OCI-M2 (cell line): ENCODE measurements around the gene APLN.

ENCODE experiments used
- DNase-seq: peaks from one replicate; lab custom pipeline; 2025; ENCODE audit not compliant: unreplicated experiment; lab: John Stamatoyannopoulos, UW

APLN gene

DNA sequence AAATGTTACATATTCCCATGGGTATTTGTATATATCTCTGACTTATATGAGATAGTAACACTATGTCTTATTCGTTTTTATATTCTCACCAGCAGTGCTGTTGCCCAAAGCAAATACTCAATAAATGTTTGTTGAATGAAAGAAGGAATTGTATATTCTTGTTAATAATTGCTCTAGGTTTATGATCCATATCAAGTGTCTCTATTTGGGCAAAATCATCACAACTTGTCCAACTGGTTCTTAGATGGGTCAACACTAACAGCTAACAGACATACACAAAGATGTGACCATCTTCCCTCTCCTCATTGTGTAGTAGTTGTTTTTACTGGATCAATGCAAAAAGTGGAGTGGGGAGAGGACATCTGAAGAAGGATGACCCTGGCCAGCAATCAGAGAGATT is 6.6 kb upstream of the APLN start:
- DNase-seq = no peak

DNA sequence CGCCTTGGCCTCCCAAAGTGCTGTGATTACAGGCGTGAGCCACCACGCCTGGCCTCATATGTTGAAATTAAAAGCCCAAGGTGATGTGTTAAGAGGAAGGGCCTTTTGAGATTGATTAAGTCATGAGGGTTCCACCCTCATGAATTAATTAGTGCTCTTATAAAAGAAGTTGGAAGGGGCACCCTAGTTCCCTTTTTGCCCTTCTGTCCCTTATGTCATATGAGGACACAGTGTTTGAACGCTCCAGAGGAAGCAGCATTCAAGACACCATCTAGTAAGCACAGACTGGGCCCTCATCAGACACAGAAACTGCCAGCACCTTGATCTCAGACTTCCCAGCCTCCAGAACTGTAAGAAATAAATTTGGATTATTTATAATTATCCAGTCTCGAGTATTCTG is 5.1 kb upstream of the APLN start:
- DNase-seq = no peak

DNA sequence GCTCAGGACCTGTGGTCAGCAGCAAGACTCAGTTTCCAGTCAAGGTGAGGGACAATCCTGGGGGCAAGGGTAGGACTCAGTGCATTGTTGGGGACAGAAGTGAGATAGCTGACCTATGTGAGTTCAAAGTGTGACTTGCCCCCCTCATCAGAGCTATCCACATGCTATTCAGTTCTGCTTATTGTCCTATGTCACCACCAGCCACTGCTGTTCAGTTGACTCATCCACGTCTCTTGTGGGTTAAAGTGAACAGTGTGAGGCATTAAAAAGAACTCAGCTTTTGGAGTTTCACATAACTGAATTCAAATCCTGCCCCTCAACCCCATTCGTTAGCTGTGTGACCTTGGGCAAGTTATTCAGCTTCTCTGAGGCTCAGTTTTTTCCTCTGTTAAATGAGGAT is 4.4 kb upstream of the APLN start:
- no peak for DNase-seq

DNA sequence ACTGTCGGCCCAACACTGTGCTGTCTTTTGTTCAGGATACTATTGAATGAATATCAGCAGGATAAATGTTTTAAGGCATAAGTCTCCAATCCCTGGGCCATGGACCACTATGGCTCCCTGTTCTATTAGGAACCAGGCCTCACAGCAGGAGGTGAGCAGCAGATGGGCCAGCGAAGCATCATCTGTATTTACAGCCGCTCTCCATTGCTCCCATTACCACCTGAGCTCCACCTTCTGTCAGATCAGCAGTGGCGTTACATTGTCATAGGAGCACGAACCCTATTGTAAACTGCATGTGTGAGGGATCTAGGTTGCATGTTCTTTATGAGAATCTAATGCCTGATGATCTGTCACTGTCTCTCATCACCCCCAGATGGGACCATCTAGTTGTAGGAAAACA is 3.7 kb upstream of the APLN start:
- no peak for DNase-seq

DNA sequence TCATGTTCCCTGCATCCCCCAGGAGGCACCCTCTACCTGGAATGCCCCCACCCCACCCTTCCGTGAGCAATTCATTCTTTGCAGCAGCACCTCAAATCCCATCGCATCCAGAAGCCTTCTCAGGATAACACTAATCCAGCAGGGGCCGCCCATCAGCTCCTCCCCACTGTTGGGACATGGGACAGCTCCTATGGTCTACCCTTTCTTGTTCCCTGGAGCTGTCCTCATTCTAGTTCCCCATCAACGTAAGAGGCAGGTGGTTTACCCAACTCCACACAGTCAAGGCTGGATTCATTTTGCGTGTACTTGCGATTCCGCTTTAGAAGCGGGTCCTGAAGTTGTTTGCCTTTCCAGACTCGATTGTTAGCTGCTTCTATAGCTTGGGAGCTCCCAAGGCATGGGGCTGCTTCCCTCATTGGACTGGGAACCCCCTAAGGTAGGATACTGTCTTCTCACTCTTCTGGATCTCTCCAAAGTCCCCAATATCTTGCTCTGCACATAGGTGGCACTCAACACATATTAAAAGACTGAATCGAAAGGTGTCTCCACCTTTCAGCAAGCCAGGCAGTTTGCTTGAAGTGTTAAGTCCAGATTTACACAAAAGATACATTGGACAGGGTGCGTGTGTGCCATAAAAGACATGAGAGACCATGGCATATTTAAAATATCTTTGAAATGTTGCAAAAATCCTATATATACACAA is 942 bp upstream of the APLN start:
- no peak for DNase-seq

DNA sequence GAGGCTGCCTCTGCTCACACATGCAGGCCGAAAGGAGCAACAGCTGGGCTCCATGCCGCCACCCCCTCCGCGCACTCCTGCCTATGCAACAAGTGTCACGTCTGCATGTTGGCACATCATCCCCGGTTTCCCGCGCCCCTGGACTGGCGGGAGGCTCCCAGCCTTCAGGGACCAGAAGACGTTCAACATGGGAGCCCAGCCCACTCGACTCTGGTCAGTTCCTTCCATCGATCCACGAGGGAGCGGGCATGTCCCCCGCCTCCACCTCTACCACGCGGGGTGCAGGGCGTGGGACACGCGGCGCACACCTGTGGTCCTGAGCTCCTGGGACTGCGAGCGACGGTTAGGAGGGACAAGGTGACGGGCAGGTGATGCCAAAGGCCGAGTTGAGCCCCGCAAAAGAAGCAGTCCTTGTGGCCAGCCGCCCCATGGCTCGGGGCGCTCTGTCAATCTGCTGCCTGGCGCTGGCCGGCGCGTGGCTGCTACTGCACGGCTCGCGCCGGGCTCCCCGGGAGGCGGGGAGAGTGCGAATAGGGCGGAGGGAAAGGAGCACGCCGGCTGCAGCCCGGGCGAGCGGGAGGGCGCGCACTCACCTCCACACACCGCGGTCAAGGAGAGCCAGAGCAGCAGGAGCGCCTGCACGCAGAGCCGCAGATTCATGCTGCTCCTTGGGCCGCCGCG is 645 bp downstream of the APLN start:
- DNase-seq = no peak

DNA sequence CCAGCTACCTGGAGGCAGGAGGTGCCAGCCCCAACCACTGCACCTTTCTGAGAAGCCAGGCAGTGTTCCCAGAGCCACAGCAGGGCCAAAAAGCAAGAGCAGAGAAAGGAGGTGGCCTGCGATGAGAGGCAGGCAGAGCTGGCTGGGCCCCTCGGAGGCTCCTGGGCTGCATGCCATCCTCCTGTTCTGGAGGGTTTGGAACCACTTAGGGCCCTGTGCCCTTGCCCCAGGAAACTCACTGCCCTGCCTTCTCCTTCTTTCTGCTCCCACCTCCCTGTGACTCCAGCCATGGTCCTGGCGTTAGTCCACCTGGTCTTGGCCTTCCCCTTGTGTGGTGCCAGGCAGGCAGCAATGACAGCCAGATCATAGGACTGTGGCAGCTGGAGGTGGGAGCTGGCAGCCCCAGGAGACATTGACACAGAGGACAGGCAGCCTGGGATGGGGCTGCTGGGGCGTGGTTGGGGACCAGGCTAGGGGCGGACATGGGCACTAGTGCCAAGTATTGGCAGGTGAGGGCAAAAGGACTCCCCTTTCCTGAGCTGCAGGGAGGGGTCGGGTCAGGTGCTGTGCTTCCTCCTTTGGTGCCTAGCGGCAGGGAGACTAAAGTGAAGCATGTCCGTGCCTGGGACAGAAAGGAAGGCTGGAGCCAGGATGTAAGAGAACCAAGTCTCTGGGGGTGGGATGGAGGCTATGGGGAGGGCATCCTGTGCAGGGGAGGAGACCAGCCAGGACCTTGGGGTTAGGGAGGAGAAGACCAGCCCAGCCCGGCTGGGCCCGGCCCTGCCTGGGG is 1.4 kb downstream of the APLN start:
- DNase-seq = no peak

DNA sequence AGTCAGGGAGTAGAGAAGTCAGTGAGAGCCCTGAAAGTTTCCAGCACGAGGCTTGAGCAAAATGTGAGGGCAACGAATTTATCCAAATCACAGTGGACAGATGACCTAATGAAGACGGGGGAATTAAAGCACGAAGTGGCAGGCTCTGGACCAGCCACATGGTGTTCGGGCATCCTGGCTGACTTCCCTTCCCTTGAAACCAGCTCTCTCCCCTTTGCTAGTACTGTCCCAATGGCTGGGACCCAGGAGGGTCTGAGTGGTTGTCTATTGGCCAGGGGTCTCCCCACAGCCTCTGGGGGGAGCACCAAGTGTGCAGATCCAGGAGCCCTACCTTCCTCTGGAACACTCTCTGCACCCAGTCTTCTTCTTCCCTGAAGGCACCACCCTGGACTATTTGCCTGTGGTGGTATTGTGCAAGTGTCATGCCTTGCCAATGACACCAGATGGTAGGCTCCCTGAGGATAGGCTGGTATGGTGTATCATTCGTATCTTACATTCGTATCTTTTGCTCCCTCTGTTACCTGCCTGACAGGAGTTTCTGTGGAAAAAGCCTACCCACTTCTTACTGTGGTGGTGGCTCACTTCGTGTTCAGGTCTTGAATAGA is 2.1 kb downstream of the APLN start:
- no peak for DNase-seq

DNA sequence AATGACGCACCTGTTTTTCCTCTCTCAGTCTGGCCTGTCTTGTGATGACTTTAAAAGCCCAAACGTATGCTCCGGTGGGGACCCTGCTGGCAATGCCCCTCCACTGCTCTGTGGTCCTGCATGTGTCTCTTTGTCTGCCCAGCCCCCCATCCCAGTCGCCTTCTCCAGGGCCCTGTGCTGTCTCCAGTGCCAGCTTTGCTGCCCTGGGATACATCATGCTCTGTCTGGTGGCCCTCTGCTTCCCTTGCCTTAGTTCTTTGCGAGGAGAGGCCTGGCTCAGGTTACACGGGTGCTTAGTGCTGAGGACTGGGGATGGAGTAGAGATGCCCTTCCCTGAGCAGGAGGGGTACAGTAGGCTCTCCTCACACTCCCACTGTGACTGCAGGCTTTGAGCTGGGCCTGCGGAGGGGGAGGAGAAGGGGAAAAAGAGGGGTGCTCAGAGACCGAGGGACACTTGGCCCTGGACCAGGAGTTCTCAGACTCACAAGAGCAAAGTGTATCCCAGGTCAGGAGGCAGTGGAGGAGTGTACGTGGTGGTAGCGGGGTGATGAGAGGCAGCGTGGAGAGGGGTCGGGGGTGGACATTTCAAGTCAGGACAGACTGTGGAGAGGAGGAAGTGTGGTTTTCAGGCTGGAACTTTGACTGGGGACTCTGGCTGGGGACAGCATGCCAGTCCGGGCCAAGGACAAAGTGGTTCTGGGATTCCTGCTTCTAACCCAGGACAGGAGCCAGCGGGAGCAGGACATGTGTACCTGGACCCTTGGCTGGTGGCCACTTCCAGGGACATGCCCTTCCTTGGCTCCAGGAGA is 2.8 kb downstream of the APLN start:
- no peak for DNase-seq

DNA sequence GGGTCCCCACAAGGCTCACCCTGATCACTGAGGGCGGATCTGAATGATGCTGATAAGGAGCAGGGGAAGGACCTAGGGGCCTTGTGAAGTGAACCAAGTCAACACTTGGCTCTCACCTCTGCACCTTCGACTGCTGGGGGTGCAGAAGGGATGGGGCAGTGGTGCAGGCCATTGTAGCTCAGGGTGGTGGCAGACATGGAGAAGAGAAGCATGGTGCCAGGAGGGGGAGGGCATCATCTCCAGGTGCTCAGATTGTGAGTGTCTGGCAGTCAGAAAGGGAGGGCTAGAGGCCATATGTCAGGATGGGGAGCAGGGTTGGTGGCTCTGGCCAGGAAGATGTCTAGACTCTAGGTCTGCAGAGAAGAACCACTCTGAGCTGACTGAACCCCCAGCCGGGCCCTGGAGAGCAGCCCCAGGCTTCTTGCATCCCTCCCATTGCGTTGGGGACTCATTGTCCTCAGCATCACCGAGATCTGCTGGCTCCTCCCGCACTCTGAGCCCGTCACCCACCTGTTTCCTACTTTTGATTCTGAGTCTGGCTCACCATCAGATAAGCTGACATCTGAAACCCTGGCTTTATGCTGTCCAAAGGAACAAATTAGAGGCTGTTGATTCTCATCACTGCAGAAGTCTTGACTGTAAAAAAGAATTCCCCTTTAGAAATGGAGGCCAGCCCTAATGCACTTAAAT is 3.8 kb downstream of the APLN start:
- DNase-seq = no peak

DNA sequence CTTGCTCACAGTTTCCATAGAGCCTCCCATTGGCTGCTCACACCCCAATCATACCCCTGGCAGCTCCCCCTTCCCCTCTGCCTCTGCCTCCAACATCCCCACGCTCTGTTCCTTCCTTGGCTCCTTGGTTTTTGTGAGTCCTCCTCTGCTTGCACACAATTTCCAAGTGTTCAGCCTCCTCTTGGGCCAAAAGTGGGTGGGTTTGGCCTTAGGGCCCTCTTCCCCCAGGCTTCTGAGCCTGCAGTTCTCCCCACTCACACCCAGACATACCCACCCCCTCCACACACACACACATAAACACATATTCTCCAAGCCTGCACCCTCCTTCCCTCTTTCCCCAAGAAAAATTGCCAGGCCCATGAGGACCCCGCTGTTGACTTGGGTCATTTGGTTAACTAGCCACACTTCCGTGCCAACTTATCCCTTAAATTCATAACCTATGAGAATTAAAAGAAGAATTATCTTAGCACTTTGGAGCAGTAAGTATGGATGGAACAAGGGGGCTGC is 4.5 kb downstream of the APLN start:
- DNase-seq = no peak

DNA sequence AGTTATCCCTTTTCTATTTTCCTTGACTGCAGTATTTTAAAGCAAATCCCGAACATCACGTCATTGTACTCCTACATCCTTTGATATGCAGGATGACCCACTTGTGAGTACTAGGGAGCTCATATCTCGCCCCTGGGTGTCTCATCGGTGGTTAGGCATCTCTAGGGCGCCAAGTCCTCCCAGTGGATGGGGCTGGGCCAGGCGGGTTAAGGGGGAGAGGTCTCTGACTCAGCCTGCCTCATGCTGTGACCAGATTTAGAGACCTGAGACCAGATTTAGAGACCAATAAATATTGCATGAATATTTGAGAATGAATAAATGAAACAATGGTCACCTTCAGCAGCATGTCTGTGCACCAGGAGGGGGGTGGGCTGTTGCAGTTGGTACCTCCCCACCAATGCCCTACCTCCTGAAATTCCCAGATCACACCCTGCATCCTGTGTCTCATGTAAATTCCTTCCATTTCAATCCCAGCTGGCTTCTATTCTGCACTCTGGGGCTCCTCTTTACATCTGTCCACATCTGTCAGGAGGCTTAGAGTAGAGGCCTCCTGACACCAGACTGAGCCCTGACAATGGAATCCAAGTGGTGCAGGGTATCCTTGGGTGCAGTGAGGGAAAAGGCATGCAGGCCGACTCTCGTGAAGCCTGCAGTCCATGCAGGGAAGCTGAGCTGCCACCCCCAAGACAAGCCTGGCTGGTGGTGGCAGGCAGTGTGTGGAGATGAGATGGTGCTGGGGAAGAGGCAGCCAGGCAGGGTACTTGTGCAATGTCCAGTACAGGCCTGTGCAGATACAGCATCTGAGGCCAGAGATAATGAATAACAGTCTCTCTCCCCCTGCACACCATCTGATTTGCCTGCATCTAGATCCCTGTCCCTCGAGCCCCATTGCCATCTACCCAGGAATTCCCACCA is 5.2 kb downstream of the APLN start:
- DNase-seq = no peak

DNA sequence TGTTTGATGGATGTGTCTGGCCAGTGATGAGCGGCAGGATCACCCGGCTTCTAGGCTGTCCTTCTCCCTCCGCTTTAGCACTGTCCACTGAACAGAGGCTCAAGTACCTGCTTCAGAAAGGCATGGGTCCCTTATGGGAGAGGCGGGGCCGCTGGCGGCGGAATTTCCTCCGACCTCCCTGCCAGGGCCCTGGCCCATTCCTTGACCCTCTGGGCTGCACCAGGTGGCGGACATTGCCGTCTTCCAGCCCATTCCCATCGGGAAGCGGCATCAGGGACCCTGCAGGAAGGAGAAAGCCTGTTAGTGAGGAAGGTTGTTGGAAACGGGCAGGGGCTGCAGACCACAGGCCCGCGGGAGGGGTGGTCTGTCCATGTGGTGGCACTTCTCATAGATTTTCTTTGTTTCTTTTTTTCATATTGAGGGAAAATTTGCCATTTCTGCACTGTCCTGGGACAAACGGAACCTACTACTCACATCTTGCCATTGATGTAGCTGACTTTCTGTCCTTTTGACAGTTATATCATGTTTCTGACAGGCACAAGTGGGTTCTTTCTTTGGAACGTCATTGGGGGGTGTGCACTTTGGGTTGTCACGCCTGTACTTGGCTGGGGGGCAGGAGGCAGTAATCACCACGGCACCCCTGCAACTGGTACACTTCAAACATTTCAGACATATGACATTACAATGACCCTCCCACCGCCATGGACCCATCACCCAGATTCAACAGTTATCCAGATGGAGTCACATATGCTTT is 6.1 kb downstream of the APLN start:
- DNase-seq = no peak

DNA sequence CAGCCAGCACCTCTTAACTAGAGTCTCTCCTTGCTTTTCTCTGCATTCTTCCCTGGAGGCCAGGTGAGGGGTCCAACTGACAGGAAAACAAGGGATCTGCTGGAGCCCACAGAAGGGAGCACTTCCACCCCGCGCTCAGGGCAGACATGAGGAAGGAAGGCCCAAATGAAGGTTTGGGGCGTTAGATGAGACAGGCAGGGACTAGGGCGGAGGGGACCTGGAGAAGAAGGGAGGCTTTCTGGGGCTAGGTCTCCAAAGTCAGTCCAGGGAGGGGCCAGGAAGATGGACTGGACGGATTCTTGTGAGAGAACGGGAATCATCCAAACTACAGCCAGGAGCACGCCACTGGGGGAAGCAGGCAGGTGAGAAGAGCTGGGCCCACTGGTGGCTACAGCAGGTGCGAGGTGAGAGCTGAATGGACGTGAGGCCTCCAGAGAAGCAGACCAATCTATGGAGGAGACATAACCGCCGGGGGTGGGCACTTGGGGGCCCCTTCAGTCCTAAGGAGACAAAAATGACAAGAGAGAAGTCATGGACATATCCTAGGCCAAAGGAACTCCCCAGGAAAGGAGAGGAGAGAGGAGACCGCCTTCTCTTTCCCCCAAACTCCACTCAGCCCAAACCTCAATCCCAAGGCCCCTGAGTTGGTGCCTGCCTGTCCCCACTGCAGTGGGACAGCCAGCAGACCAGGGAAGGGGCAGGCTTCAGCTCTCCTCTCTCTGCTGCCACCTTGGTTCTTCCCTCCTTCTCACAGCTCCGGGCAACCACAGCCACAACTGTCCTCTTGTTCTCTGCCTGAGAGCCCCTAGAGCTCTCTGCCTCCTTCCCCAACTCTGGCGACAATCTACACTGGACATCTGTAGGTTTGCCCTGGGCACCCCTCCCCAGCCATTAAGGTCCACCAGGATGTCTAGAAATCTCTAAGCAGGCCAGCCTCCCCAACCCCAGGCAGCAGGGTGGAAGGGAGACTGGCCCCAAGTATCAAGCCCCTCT is 7.0 kb downstream of the APLN start:
- no peak for DNase-seq

DNA sequence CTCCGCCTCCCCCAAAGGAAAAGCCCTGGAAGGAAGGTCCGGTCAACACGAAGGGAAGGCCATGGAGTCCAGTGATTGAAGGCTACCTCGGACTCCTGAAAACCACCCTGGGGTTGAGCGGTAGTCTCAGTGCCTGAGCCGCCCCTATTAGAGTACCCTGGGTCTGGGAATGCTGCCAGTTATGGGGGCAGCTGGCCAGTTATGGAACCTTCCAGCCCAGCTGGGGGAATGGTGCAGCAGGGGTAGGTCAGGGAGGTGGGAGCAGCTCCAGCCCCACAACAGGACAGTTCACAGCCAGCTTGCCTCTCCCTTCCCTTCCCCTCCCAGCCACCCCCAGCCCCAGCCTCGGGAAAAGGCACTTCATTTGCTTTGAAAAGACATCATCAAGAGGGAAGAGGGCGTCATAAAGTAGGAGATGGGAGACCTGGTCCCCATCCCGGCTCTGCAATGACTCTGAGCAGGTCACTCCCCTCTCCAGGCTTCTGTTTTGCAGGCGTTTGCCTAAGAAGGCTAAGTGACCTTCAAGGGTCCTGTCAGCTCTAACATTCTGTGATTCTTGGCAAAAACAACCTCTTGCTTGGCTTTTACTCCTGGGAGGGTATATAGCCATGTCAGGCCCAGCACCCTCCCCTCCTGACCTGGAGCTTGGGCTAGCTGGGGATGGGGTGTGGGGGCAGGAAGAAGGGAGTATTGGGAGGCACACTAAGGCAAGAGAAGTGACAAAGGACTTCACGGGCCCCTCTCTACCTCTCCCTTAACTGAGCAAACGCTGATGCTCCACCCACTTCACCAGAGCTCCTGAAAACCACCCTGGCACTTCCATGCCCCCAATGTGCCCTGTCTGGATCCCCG is 8.0 kb downstream of the APLN start:
- DNase-seq = no peak

DNA sequence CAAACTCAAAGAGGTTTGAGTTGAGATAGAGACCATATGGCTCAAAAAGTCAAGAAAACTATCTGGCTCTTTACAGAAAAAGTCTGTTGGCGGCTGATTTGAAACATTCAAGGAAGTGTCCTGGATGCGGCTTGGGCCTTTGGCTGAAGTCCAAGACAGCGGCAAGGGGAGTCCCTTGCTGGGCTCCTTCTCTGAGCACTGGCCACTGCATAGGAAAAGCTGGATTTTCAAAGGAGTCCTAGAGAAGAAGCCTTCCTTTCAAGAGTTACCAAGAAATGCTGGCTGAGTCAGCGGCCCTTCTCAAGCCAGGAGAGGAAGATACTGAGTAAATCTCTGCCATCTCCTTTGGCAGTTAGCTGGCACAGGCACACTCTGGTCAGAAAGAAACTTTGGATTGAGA is 12.1 kb downstream of the APLN start:
- no peak for DNase-seq
